IPS DF 4.7 (cell line): ENCODE results near the gene CBFA2T3.
"Not testable (repeated sequence)": the region's sequence is repeated elsewhere in the genome, so short reads cannot be mapped to it uniquely, and the experiment has no call there.

Source experiments
- DNase-seq: peaks from one replicate; pipeline ENCODE4 v3.0.0-alpha.2; 2013; ENCODE audit warnings: low spot score; ENCODE audit errors: extremely low read depth

CBFA2T3 gene

GRCh38 chr16:88893127-88893968, 83.7 kb downstream of the CBFA2T3 start:
- DNase-seq = no peak

GRCh38 chr16:88892065-88892464, 84.9 kb downstream of the CBFA2T3 start:
- no peak for DNase-seq

GRCh38 chr16:88891083-88891482, 85.9 kb downstream of the CBFA2T3 start:
- DNase-seq = no peak

- not testable (repeated sequence) for DNase-seq
Observed at GRCh38 chr16:88889702-88890352, 87.2 kb downstream of the CBFA2T3 start.

- DNase-seq = no peak
Observed at GRCh38 chr16:88888461-88889387, 88.3 kb downstream of the CBFA2T3 start.

- DNase-seq = no peak
Observed at GRCh38 chr16:88888057-88888456, 89.0 kb downstream of the CBFA2T3 start.

- DNase-seq = no peak
Observed at GRCh38 chr16:88886845-88887521, 90.0 kb downstream of the CBFA2T3 start.

- no peak for DNase-seq
Observed at GRCh38 chr16:88886420-88886844, 90.6 kb downstream of the CBFA2T3 start.

- DNase-seq = no peak
Observed at GRCh38 chr16:88885693-88886280, 91.2 kb downstream of the CBFA2T3 start.

GRCh38 chr16:88884569-88885271, 92.3 kb downstream of the CBFA2T3 start:
- DNase-seq = no peak

GRCh38 chr16:88883946-88884345, 93.1 kb downstream of the CBFA2T3 start:
- no peak for DNase-seq

GRCh38 chr16:88883117-88883895, 93.7 kb downstream of the CBFA2T3 start:
- no peak for DNase-seq

- DNase-seq = no peak
Observed at GRCh38 chr16:88882358-88883030, 94.5 kb downstream of the CBFA2T3 start.

GRCh38 chr16:88881675-88882357, 95.2 kb downstream of the CBFA2T3 start:
- DNase-seq = no peak

GRCh38 chr16:88881007-88881615, 95.9 kb downstream of the CBFA2T3 start:
- DNase-seq = no peak

GRCh38 chr16:88880226-88881006, 96.6 kb downstream of the CBFA2T3 start:
- no peak for DNase-seq

GRCh38 chr16:88879788-88880055, 97.3 kb downstream of the CBFA2T3 start:
- DNase-seq = no peak
